SU-DHL-6 (cell line): ENCODE results near the gene SPTLC1.
"Not testable (repeated sequence)": the region's sequence is repeated elsewhere in the genome, so short reads cannot be mapped to it uniquely, and the experiment has no call there.

Source experiments
- H2AFZ ChIP-seq: fragments of 200-600 bp; sonication (generic); 2 replicates; pipeline ENCODE4 v1.6.1; 2014; ENCODE audit warnings: low read depth, mild to moderate bottlenecking, moderate library complexity, mixed read lengths, antibody characterized with exemption, low read length; ENCODE audit not compliant: severe bottlenecking
- H3F3A ChIP-seq: fragments of 200-600 bp; shearing (Covaris generic); 2 replicates; pipeline ENCODE4 v1.6.0; 2016; ENCODE audit warnings: antibody characterized with exemption, mild to moderate bottlenecking; ENCODE audit not compliant: insufficient read depth
- H3K27ac ChIP-seq: fragments of 200-600 bp; sonication (generic); 2 replicates; pipeline ENCODE4 v1.5.1; 2016; ENCODE audit warnings: low read depth, mild to moderate bottlenecking, low read length, moderate library complexity, mixed read lengths
- H3K27me3 ChIP-seq: fragments of 200-600 bp; sonication (generic), shearing (Covaris generic); 2 replicates; pipeline ENCODE4 v1.6.0; 2014; ENCODE audit warnings: mild to moderate bottlenecking, low read length
- H3K36me3 ChIP-seq: fragments of 200-600 bp; sonication (generic); 2 replicates; pipeline ENCODE4 v1.6.1; 2014; ENCODE audit warnings: mild to moderate bottlenecking, low read length, mixed read lengths
- H3K4me2 ChIP-seq: fragments of 300-600, 200-600 bp; shearing (Covaris generic), sonication (generic); 2 replicates; pipeline ENCODE4 v1.6.0; 2014; ENCODE audit warnings: low read length, low read depth, mild to moderate bottlenecking; ENCODE audit not compliant: poor library complexity, severe bottlenecking
- H3K4me3 ChIP-seq: fragments of 200-600 bp; sonication (generic); 2 replicates; pipeline ENCODE4 v1.5.1; 2014; ENCODE audit warnings: antibody characterized with exemption, low read length, mild to moderate bottlenecking, mixed read lengths; ENCODE audit not compliant: insufficient read depth, poor library complexity, severe bottlenecking
- H3K79me2 ChIP-seq: fragments of 200-600 bp; sonication (generic); 2 replicates; pipeline ENCODE4 v1.6.1; 2014; ENCODE audit warnings: mild to moderate bottlenecking, low read length, moderate library complexity; ENCODE audit not compliant: insufficient read depth
- H3K9ac ChIP-seq: fragments of 200-600 bp; sonication (generic); 2 replicates; pipeline ENCODE4 v1.7.0; 2014; ENCODE audit warnings: mild to moderate bottlenecking, low read length
- H3K9me2 ChIP-seq: fragments of 200-600 bp; sonication (generic); replicated peaks from 2 replicates; pipeline ENCODE4 v1.6.1; 2014; ENCODE audit warnings: low read length; ENCODE audit not compliant: insufficient read depth
- H3K9me3 ChIP-seq: fragments of 200-600 bp; sonication (generic); 2 replicates; pipeline ENCODE4 v1.6.1; 2014; ENCODE audit warnings: low read length, mixed read lengths; ENCODE audit not compliant: insufficient read depth
- H4K20me1 ChIP-seq: fragments of 200-600 bp; sonication (generic); 2 replicates; pipeline ENCODE4 v1.6.1; 2014; ENCODE audit warnings: low read depth, mild to moderate bottlenecking, antibody characterized with exemption, low read length, moderate library complexity, mixed read lengths
- CTCF ChIP-seq: fragments of 200-600 bp; sonication (generic); IDR thresholded peaks from one replicate; pipeline ENCODE4 v1.5.1; 2017; ENCODE audit warnings: antibody characterized with exemption, mild to moderate bottlenecking, low read length, moderate library complexity; ENCODE audit not compliant: insufficient read depth, poor library complexity, severe bottlenecking
- EZH2phosphoT487 ChIP-seq: fragments of 200-600 bp; sonication (generic), shearing (Covaris generic); conservative IDR thresholded peaks from 2 replicates; pipeline ENCODE4 v1.6.1; 2018; ENCODE audit warnings: mild to moderate bottlenecking, antibody characterized with exemption, low read length, moderate library complexity, mixed read lengths

SPTLC1 gene

GRCh38 chr9:92158097-92158601, 42.9 kb upstream of the SPTLC1 start:
- no peak overlapping the region for H3K27ac ChIP-seq
- no peaks in the 10 kb centered on the region for H3K27me3 ChIP-seq
- no peaks in the 10 kb centered on the region for H3K9me2 ChIP-seq
- H3K4me2 ChIP-seq, result no peak overlapping the region
- H3K4me3 ChIP-seq, result no peak overlapping the region
- H3K9ac ChIP-seq, result no peak overlapping the region
- H3K9me3 ChIP-seq, result no peaks in the 10 kb centered on the region
- no peaks in the 10 kb centered on the region for H3K36me3 ChIP-seq
- TF ChIP-seq CTCF, result no peak
- no peak for TF ChIP-seq EZH2phosphoT487
- no peak overlapping the region for H2AFZ ChIP-seq
- no peaks in the 10 kb centered on the region for H4K20me1 ChIP-seq
- H3F3A ChIP-seq, result no peaks in the 10 kb centered on the region
- H3K79me2 ChIP-seq, result no peaks in the 10 kb centered on the region

GRCh38 chr9:92155736-92156135, 40.5 kb upstream of the SPTLC1 start:
- H3K9me3 ChIP-seq, H3F3A ChIP-seq, H3K9ac ChIP-seq, H3K9me2 ChIP-seq, H4K20me1 ChIP-seq, H3K79me2 ChIP-seq, H3K4me3 ChIP-seq, H3K4me2 ChIP-seq, H2AFZ ChIP-seq, H3K27me3 ChIP-seq, H3K27ac ChIP-seq, H3K36me3 ChIP-seq: not testable (repeated sequence)

DNA sequence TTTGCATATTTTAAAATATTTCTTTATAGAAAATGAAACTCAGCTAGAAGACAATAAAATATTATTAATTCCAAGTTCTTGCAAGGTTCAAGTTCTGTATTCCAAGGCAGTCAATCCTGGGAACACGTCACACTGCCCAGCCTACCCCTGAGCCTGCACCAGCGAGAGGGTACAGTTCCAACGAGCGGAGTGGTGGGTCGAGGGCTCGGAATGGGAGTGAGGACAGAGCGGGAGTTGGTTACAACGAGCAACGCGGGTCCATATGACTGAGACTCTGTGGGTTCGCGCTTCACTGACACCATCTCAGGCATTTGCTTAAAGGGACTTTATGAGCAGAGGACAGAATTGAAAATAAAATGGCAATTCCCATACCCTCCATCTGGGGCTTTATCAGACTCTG, 40.0 kb upstream of the SPTLC1 start:
- Histone ChIP-seq H4K20me1 (no peaks in the 10 kb centered on the region), H3K9me3 (no peaks in the 10 kb centered on the region), H2AFZ (no peak overlapping the region), H3K27ac (no peak overlapping the region), H3K36me3 (no peaks in the 10 kb centered on the region), H3K79me2 (no peaks in the 10 kb centered on the region), H3F3A (no peaks in the 10 kb centered on the region), H3K9ac (no peak overlapping the region), H3K27me3 (no peaks in the 10 kb centered on the region), H3K4me3 (no peak overlapping the region), H3K4me2 (no peak overlapping the region), H3K9me2 (no peaks in the 10 kb centered on the region)
- TF ChIP-seq EZH2phosphoT487 (no peak), CTCF (no peak)

DNA sequence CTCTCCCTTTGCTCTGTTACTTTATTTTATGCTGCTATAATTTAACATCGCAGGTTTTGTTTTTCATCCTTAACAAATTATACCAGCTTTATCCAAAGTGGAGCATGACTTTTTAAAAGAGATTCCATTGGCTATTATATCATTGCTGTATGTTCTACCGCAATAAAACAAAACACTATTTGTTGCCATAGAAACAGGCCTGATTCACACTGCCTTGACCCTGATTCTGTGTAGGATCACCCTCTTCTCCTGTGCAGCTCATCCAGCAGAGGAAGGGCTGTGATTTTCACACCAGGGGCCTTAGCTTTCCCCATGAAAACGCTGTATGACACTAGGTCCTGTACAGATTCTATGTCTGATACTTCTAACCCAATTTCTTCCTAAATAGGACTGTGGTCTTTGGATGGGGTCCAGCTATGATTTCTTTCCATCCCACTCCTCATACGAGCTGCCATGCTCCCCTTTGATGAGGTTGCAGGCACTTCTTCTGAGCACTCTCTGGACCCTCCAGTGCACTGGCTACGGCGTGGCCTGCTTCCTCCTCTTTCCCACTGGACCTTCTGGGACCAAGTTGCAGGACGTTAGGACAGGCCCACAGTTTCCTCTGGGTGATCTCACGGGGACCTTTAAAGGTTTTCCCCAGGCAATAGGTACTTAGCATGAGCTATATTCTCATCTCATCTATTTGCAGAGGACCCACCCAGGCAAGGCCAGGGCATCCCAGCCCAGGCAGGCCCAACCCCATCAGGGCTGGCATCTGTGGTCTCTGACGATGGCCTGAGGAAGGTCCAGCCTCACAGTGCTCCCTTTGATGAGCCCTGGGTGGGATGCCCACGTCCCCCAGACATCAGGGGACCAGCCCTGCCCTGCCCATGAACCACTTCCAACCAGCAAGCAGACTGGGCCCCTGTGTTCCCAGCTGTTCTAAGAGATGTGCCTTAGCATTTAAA, 38.5 kb upstream of the SPTLC1 start:
- H3K27me3 ChIP-seq, H3K4me2 ChIP-seq, H3K36me3 ChIP-seq, H3K4me3 ChIP-seq, H4K20me1 ChIP-seq, H2AFZ ChIP-seq, H3F3A ChIP-seq, H3K9me2 ChIP-seq, H3K9me3 ChIP-seq, H3K9ac ChIP-seq, H3K27ac ChIP-seq, H3K79me2 ChIP-seq: not testable (repeated sequence)
